Loucy (cell line): ENCODE results near the gene CAPN9.

Source experiments
- EZH2phosphoT487 ChIP-seq: fragments of 200-600 bp; IDR thresholded peaks from 2 replicates; pipeline ENCODE4 v1.6.1; 2018; ENCODE audit warnings: antibody characterized with exemption, mild to moderate bottlenecking, moderate library complexity, borderline replicate concordance
- TF ChIP-seq, protein P1 (sequence below): fragments of 200-600 bp; sonication (generic); conservative IDR thresholded peaks from 2 replicates; pipeline ENCODE4 v1.5.1; 2014; ENCODE audit warnings: mild to moderate bottlenecking, antibody characterized with exemption, low read length

DNA sequence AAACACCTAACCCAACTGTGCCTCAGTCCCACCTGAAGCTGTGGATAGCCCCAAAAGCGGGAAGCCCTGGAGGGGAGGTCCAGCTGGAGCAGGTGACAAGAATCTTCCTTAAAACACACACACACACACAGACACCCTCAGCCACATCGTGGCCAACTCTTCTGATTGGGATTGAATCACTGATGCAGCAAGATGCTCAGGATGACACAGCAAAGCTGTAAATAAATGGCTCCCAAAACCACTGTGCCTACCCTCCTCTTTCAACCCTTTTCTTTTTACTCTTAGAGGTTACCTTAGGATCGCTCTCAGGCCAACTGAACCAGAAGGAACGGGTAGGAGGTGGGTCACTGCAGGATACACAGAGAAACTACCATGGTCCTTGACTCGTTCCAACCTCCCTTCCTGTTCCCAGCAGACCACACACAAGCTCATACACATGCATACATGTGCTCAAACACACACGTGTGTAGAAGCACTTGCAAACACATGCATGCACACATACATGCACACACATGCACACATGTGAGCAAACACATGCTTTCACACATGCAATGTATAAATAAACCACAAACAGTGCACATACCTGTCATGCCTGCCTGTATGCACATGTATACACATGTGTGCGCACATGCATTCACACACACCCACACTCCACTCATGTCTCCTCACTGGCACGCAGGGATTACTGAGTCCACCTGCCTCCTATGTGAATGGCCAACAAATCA, 14.4 kb downstream of the CAPN9 start:
- TF ChIP-seq, protein P1, sequence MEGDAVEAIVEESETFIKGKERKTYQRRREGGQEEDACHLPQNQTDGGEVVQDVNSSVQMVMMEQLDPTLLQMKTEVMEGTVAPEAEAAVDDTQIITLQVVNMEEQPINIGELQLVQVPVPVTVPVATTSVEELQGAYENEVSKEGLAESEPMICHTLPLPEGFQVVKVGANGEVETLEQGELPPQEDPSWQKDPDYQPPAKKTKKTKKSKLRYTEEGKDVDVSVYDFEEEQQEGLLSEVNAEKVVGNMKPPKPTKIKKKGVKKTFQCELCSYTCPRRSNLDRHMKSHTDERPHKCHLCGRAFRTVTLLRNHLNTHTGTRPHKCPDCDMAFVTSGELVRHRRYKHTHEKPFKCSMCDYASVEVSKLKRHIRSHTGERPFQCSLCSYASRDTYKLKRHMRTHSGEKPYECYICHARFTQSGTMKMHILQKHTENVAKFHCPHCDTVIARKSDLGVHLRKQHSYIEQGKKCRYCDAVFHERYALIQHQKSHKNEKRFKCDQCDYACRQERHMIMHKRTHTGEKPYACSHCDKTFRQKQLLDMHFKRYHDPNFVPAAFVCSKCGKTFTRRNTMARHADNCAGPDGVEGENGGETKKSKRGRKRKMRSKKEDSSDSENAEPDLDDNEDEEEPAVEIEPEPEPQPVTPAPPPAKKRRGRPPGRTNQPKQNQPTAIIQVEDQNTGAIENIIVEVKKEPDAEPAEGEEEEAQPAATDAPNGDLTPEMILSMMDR, result no peak
- TF ChIP-seq EZH2phosphoT487, result no peak
